OCI-LY1 (cell line): ENCODE results near the gene CUTC.
"Not testable (repeated sequence)": the region's sequence is repeated elsewhere in the genome, so short reads cannot be mapped to it uniquely, and the experiment has no call there.

Experiments
- H2AFZ ChIP-seq: fragments of 200-600 bp; sonication (generic), shearing (Covaris generic); 2 replicates; pipeline ENCODE4 v1.6.0; 2014; ENCODE audit warnings: antibody characterized with exemption, mild to moderate bottlenecking, low read length
- H3F3A ChIP-seq: fragments of 200-600 bp; sonication (generic), shearing (Covaris generic); 2 replicates; pipeline ENCODE4 v1.6.0; 2014; ENCODE audit warnings: mild to moderate bottlenecking, antibody characterized with exemption, low read length, moderate library complexity; ENCODE audit not compliant: insufficient read depth
- H3K27ac ChIP-seq: fragments of 200-600 bp; sonication (generic); 2 replicates; pipeline ENCODE4 v1.5.1; 2014; ENCODE audit warnings: low read length, mixed run types, mild to moderate bottlenecking, low read depth; ENCODE audit not compliant: poor library complexity, severe bottlenecking
- H3K27me3 ChIP-seq: fragments of 200-600 bp; sonication (generic); 2 replicates; pipeline ENCODE4 v1.6.0; 2014; ENCODE audit warnings: antibody characterized with exemption, mild to moderate bottlenecking, low read length, moderate library complexity; ENCODE audit not compliant: insufficient read depth
- H3K36me3 ChIP-seq: fragments of 200-600 bp; sonication (generic); 2 replicates; pipeline ENCODE4 v1.6.1; 2014; ENCODE audit warnings: mild to moderate bottlenecking, antibody characterized with exemption, low read length, moderate library complexity, mixed read lengths; ENCODE audit not compliant: insufficient read depth
- H3K4me1 ChIP-seq: fragments of 200-600 bp; sonication (generic); 2 replicates; pipeline ENCODE4 v1.5.1; 2014; ENCODE audit warnings: mild to moderate bottlenecking, low read length, moderate library complexity; ENCODE audit not compliant: insufficient read depth, severe bottlenecking
- H3K4me2 ChIP-seq: fragments of 200-600 bp; sonication (generic), shearing (Covaris generic); 2 replicates; pipeline ENCODE4 v1.6.1; 2014; ENCODE audit warnings: low read length
- H3K4me3 ChIP-seq: fragments of 200-600 bp; sonication (generic); 2 replicates; pipeline ENCODE4 v1.5.1; 2014; ENCODE audit warnings: low read length, low read depth, mild to moderate bottlenecking, mixed read lengths; ENCODE audit not compliant: poor library complexity, severe bottlenecking
- H3K79me2 ChIP-seq: fragments of 200-600 bp; shearing (Covaris generic); 2 replicates; pipeline ENCODE4 v1.6.1; 2016; ENCODE audit warnings: mixed run types, low read length, mixed read lengths; ENCODE audit not compliant: insufficient read depth
- H3K9ac ChIP-seq: fragments of 200-600 bp; sonication (generic), shearing (Covaris generic); 2 replicates; pipeline ENCODE4 v1.6.1; 2014; ENCODE audit warnings: mild to moderate bottlenecking, low read length, mixed read lengths
- H3K9me2 ChIP-seq: fragments of 200-600 bp; sonication (generic), shearing (Covaris generic); 2 replicates; pipeline ENCODE4 v1.6.1; 2014; ENCODE audit warnings: low read depth, mild to moderate bottlenecking, low read length, mixed read lengths
- H3K9me3 ChIP-seq: fragments of 200-600 bp; shearing (Covaris generic); 2 replicates; pipeline ENCODE4 v1.6.1; 2014; ENCODE audit warnings: low read length, mixed read lengths
- H4K20me1 ChIP-seq: fragments of 200-600 bp; sonication (generic), shearing (Covaris generic); 2 replicates; pipeline ENCODE4 v1.6.0; 2016; ENCODE audit warnings: mild to moderate bottlenecking, low read length; ENCODE audit not compliant: insufficient read depth
- EZH2 ChIP-seq: fragments of 200-600 bp; sonication (generic), shearing (Covaris generic); IDR thresholded peaks from 2 replicates; pipeline ENCODE4 v1.8.0; 2017; ENCODE audit warnings: borderline replicate concordance, mixed run types, mild to moderate bottlenecking, antibody characterized with exemption, low read length, moderate library complexity, mixed read lengths
- TF ChIP-seq, protein P1 (sequence below): fragments of 200-600 bp; sonication (generic), shearing (Covaris generic); IDR thresholded peaks from 2 replicates; pipeline ENCODE4 v1.5.1; 2017; ENCODE audit warnings: mild to moderate bottlenecking, antibody characterized with exemption, low read length, moderate library complexity, mixed read lengths

Gene CUTC

DNA sequence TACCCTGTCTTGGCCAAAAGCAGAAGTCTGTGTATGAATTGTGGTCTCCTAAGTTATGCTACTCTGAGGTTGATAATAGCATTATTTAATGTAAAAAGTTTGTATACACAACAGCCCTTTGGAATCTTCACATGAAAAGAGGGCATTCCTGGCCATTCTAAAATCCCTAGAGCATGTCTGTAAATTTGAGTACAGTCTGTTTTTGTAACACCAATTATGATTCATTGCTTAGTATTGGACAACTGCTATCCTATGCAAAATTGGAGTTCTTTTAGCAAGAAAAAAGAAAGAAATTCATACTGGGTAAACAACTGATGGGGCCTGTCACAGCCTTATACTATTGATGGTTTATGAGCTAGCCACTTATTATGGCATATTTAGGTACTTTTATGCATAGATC is 10.2 kb downstream of the CUTC start:
- Histone ChIP-seq H3K9ac (no peak overlapping the region), H4K20me1 (no peaks in the 10 kb centered on the region), H3K9me2 (no peaks in the 10 kb centered on the region), H3K36me3 (peaks cover 81% of the 10 kb centered on the region), H3K4me3 (no peak overlapping the region), H3K4me2 (no peak overlapping the region), H3K9me3 (no peaks in the 10 kb centered on the region), H3F3A (no peaks in the 10 kb centered on the region), H2AFZ (no peak overlapping the region), H3K4me1 (no peaks in the 10 kb centered on the region), H3K27me3 (no peaks in the 10 kb centered on the region), H3K79me2 (no peaks in the 10 kb centered on the region), H3K27ac (no peak overlapping the region)
- TF ChIP-seq, protein P1, sequence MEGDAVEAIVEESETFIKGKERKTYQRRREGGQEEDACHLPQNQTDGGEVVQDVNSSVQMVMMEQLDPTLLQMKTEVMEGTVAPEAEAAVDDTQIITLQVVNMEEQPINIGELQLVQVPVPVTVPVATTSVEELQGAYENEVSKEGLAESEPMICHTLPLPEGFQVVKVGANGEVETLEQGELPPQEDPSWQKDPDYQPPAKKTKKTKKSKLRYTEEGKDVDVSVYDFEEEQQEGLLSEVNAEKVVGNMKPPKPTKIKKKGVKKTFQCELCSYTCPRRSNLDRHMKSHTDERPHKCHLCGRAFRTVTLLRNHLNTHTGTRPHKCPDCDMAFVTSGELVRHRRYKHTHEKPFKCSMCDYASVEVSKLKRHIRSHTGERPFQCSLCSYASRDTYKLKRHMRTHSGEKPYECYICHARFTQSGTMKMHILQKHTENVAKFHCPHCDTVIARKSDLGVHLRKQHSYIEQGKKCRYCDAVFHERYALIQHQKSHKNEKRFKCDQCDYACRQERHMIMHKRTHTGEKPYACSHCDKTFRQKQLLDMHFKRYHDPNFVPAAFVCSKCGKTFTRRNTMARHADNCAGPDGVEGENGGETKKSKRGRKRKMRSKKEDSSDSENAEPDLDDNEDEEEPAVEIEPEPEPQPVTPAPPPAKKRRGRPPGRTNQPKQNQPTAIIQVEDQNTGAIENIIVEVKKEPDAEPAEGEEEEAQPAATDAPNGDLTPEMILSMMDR: no peak
- TF ChIP-seq EZH2: no peak

DNA sequence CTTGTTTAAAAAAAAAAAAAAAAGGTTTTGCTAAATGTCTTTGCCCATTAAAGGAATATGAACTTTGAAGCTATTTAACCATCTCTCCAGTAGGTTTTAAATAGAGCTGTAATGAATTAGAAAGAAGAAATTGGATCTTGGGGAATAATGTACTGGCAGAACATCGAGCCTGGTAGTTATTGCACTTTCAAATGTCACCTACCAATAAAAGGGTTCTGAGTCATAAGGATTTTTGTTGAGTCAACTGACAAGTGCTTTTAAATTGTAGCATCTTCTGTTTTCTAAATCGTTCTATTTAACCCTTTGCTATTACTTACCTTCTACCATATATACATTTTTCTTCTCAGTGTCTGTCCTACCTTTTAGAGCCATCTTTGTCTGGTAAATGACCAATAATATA is 10.7 kb downstream of the CUTC start:
- Histone ChIP-seq H3K27me3 (no peaks in the 10 kb centered on the region), H3F3A (no peaks in the 10 kb centered on the region), H3K9me2 (no peaks in the 10 kb centered on the region), H2AFZ (no peak overlapping the region), H3K4me3 (no peak overlapping the region), H3K9ac (no peak overlapping the region), H4K20me1 (no peaks in the 10 kb centered on the region), H3K36me3 (peaks cover 79% of the 10 kb centered on the region), H3K4me2 (no peak overlapping the region), H3K27ac (no peak overlapping the region), H3K79me2 (no peaks in the 10 kb centered on the region), H3K4me1 (no peaks in the 10 kb centered on the region), H3K9me3 (no peaks in the 10 kb centered on the region)
- TF ChIP-seq EZH2: no peak
- TF ChIP-seq, protein P1: no peak

- Histone ChIP-seq H3K4me1 (no peaks in the 10 kb centered on the region), H3K27ac (no peak overlapping the region), H3F3A (no peaks in the 10 kb centered on the region), H3K4me2 (no peak overlapping the region), H3K9me3 (no peaks in the 10 kb centered on the region), H3K9me2 (no peaks in the 10 kb centered on the region), H4K20me1 (no peaks in the 10 kb centered on the region), H3K79me2 (no peaks in the 10 kb centered on the region), H3K9ac (no peak overlapping the region), H2AFZ (no peak overlapping the region), H3K36me3 (peaks cover 77% of the 10 kb centered on the region), H3K27me3 (no peaks in the 10 kb centered on the region), H3K4me3 (no peak overlapping the region)
- TF ChIP-seq, protein P1: no peak
- TF ChIP-seq EZH2: no peak
Measured at GRCh38 chr10:99743841-99744240, 11.8 kb downstream of the CUTC start.

GRCh38 chr10:99746166-99746565 is 14.1 kb downstream of the CUTC start:
- H2AFZ ChIP-seq, H4K20me1 ChIP-seq, H3K9me2 ChIP-seq, H3K9ac ChIP-seq, H3K27me3 ChIP-seq, H3K4me2 ChIP-seq, H3K9me3 ChIP-seq, H3K27ac ChIP-seq, H3K4me1 ChIP-seq, H3K79me2 ChIP-seq, H3K4me3 ChIP-seq, H3F3A ChIP-seq: not testable (repeated sequence)
- peaks cover 62% of the 10 kb centered on the region for H3K36me3 ChIP-seq
